Measurements from ENCODE around the gene SMG6. TPM values are rescaled to one million over a fixed set of nuclear protein-coding genes. Genes with fewer than 3 reads are reported as not detected.
"Not testable (repeated sequence)": the region's sequence is repeated elsewhere in the genome, so short reads cannot be mapped to it uniquely, and the experiment has no call there.

Gene SMG6
- total RNA-seq, 1 donor from 2014 or later, result 36.7 TPM

- Mint-ChIP-seq H3K36me3 (ENCODE audit: unreplicated experiment) (peaks cover 5% of the 10 kb centered on the region), H3K9me3 (ENCODE audit: unreplicated experiment) (no peaks in the 10 kb centered on the region), H3K27ac (ENCODE audit: unreplicated experiment) (no peak overlapping the region), H3K4me1 (ENCODE audit: unreplicated experiment) (peaks cover under 1% of the 10 kb centered on the region), H3K27me3 (ENCODE audit: unreplicated experiment) (no peaks in the 10 kb centered on the region), H3K4me3 (ENCODE audit: unreplicated experiment) (no peak overlapping the region)
- no peak for DNase-seq (ENCODE audit: extremely low spot score, unreplicated experiment)
- TF ChIP-seq CTCF (IDR thresholded peaks at IDR 0.05), result no peak
Measured at GRCh38 chr17:2146132-2146871, 157.3 kb downstream of the SMG6 start.

GRCh38 chr17:2144701-2145100 is 158.9 kb downstream of the SMG6 start:
- DNase-seq (ENCODE audit: extremely low spot score, unreplicated experiment), result no peak
- TF ChIP-seq CTCF (IDR thresholded peaks at IDR 0.05), result no peak
- peaks cover 2% of the 10 kb centered on the region for H3K4me1 Mint-ChIP-seq (ENCODE audit: unreplicated experiment)
- no peaks in the 10 kb centered on the region for H3K9me3 Mint-ChIP-seq (ENCODE audit: unreplicated experiment)
- peaks cover 5% of the 10 kb centered on the region for H3K36me3 Mint-ChIP-seq (ENCODE audit: unreplicated experiment)
- H3K4me3 Mint-ChIP-seq (ENCODE audit: unreplicated experiment), result no peak overlapping the region
- no peak overlapping the region for H3K27ac Mint-ChIP-seq (ENCODE audit: unreplicated experiment)
- no peaks in the 10 kb centered on the region for H3K27me3 Mint-ChIP-seq (ENCODE audit: unreplicated experiment)

- H3K4me3 Mint-ChIP-seq (ENCODE audit: unreplicated experiment), result no peak overlapping the region
- H3K27me3 Mint-ChIP-seq (ENCODE audit: unreplicated experiment), result no peaks in the 10 kb centered on the region
- peaks cover 10% of the 10 kb centered on the region for H3K4me1 Mint-ChIP-seq (ENCODE audit: unreplicated experiment)
- no peaks in the 10 kb centered on the region for H3K9me3 Mint-ChIP-seq (ENCODE audit: unreplicated experiment)
- DNase-seq (ENCODE audit: extremely low spot score, unreplicated experiment), result no peak
- no peak overlapping the region for H3K27ac Mint-ChIP-seq (ENCODE audit: unreplicated experiment)
- no peaks in the 10 kb centered on the region for H3K36me3 Mint-ChIP-seq (ENCODE audit: unreplicated experiment)
- TF ChIP-seq CTCF (IDR thresholded peaks at IDR 0.05), result no peak
Measured at GRCh38 chr17:2143332-2143731, 160.3 kb downstream of the SMG6 start.

- not testable (repeated sequence) for H3K4me3 Mint-ChIP-seq (ENCODE audit: unreplicated experiment); H3K27me3 Mint-ChIP-seq (ENCODE audit: unreplicated experiment); DNase-seq (ENCODE audit: extremely low spot score, unreplicated experiment); H3K27ac Mint-ChIP-seq (ENCODE audit: unreplicated experiment); H3K36me3 Mint-ChIP-seq (ENCODE audit: unreplicated experiment); H3K9me3 Mint-ChIP-seq (ENCODE audit: unreplicated experiment)
- H3K4me1 Mint-ChIP-seq (ENCODE audit: unreplicated experiment), result peaks cover 16% of the 10 kb centered on the region
Measured at GRCh38 chr17:2142682-2143081, 160.9 kb downstream of the SMG6 start.

GRCh38 chr17:2140683-2141082 is 162.9 kb downstream of the SMG6 start:
- H3K27me3 Mint-ChIP-seq (ENCODE audit: unreplicated experiment), result no peaks in the 10 kb centered on the region
- no peaks in the 10 kb centered on the region for H3K36me3 Mint-ChIP-seq (ENCODE audit: unreplicated experiment)
- no peak for DNase-seq (ENCODE audit: extremely low spot score, unreplicated experiment)
- H3K27ac Mint-ChIP-seq (ENCODE audit: unreplicated experiment), result no peak overlapping the region
- no peak overlapping the region for H3K4me3 Mint-ChIP-seq (ENCODE audit: unreplicated experiment)
- H3K9me3 Mint-ChIP-seq (ENCODE audit: unreplicated experiment), result no peaks in the 10 kb centered on the region
- peaks cover 27% of the 10 kb centered on the region for H3K4me1 Mint-ChIP-seq (ENCODE audit: unreplicated experiment)
- TF ChIP-seq CTCF (IDR thresholded peaks at IDR 0.05), result no peak
